ENCODE results near the gene UBE2I.

UBE2I gene

GRCh38 chr16:1322407-1322806 is 13.0 kb downstream of the UBE2I start:
- no peak for DNase-seq (ENCODE audit: low read depth in 1 of 2, low spot score in 1 of 2)
- Histone ChIP-seq H3K27ac (replicated peaks) (no peak overlapping the region), H3K4me3 (replicated peaks; ENCODE audit: insufficient read depth, low read length) (no peak overlapping the region), H3K27me3 (ENCODE audit: insufficient read depth, poor library complexity, severe bottlenecking) (no peaks in the 10 kb centered on the region)
- TF ChIP-seq GABPA (IDR thresholded peaks at IDR 0.05; ENCODE audit: low read depth) (no peak), CTCF (IDR thresholded peaks at IDR 0.05; ENCODE audit: insufficient read depth, low read length) (no peak), POLR2AphosphoS5 (IDR thresholded peaks at IDR 0.05; ENCODE audit: low read depth) (no peak), SPI1 (IDR thresholded peaks at IDR 0.05; ENCODE audit: borderline replicate concordance, low read depth) (no peak), REST (IDR thresholded peaks at IDR 0.05; ENCODE audit: insufficient replicate concordance, low read depth) (no peak)

- Histone ChIP-seq H3K27ac (replicated peaks) (no peak overlapping the region), H3K27me3 (ENCODE audit: insufficient read depth, poor library complexity, severe bottlenecking) (no peaks in the 10 kb centered on the region), H3K4me3 (replicated peaks; ENCODE audit: insufficient read depth, low read length) (no peak overlapping the region)
- TF ChIP-seq POLR2AphosphoS5 (IDR thresholded peaks at IDR 0.05; ENCODE audit: low read depth) (no peak; the same call in 1 of the 2 replicates), SPI1 (IDR thresholded peaks at IDR 0.05; ENCODE audit: borderline replicate concordance, low read depth) (no peak), GABPA (IDR thresholded peaks at IDR 0.05; ENCODE audit: low read depth) (no peak), CTCF (IDR thresholded peaks at IDR 0.05; ENCODE audit: insufficient read depth, low read length) (no peak), REST (IDR thresholded peaks at IDR 0.05; ENCODE audit: insufficient replicate concordance, low read depth) (no peak)
- DNase-seq (ENCODE audit: low read depth in 1 of 2, low spot score in 1 of 2), result no peak
Measured at GRCh38 chr16:1323296-1324239, 14.1 kb downstream of the UBE2I start.

- H3K4me3 ChIP-seq (replicated peaks; ENCODE audit: insufficient read depth, low read length), result no peak overlapping the region
- H3K27me3 ChIP-seq (ENCODE audit: insufficient read depth, poor library complexity, severe bottlenecking), result no peaks in the 10 kb centered on the region
- no peak for DNase-seq (ENCODE audit: low read depth in 1 of 2, low spot score in 1 of 2)
- TF ChIP-seq SPI1 (IDR thresholded peaks at IDR 0.05; ENCODE audit: borderline replicate concordance, low read depth) (no peak), CTCF (IDR thresholded peaks at IDR 0.05; ENCODE audit: insufficient read depth, low read length) (no peak), REST (IDR thresholded peaks at IDR 0.05; ENCODE audit: insufficient replicate concordance, low read depth) (no peak), GABPA (IDR thresholded peaks at IDR 0.05; ENCODE audit: low read depth) (no peak), POLR2AphosphoS5 (IDR thresholded peaks at IDR 0.05; ENCODE audit: low read depth) (no peak; the same call in 1 of the 2 replicates)
- H3K27ac ChIP-seq (replicated peaks), result no peak overlapping the region
Measured at GRCh38 chr16:1324286-1324826, 14.9 kb downstream of the UBE2I start.
